ENCODE results near the gene SSTR3.
"Not testable (repeated sequence)": the region's sequence is repeated elsewhere in the genome, so short reads cannot be mapped to it uniquely, and the experiment has no call there.

SSTR3 gene

GRCh38 chr22:37212174-37212906, at the start of gene SSTR3:
Gene SSTR3, minus strand, starts transcription at chr22:37212477. Its CDS starts 4,674 bp downstream, at chr22:37207803.
- DNase-seq, result no peak

- peak in 1 of 2 experiments; percentile 43 for DNase-seq
These were observed 48.6 kb upstream of the SSTR3 start for GRCh38 chr22:37260901-37261336.

- DNase-seq, result no peak
These were observed 48.0 kb upstream of the SSTR3 start for GRCh38 chr22:37260155-37260795.

- DNase-seq, result no peak
These were observed 47.3 kb upstream of the SSTR3 start for GRCh38 chr22:37259540-37260029.

GRCh38 chr22:37258753-37259401, 46.6 kb upstream of the SSTR3 start:
- no peak for DNase-seq

DNA sequence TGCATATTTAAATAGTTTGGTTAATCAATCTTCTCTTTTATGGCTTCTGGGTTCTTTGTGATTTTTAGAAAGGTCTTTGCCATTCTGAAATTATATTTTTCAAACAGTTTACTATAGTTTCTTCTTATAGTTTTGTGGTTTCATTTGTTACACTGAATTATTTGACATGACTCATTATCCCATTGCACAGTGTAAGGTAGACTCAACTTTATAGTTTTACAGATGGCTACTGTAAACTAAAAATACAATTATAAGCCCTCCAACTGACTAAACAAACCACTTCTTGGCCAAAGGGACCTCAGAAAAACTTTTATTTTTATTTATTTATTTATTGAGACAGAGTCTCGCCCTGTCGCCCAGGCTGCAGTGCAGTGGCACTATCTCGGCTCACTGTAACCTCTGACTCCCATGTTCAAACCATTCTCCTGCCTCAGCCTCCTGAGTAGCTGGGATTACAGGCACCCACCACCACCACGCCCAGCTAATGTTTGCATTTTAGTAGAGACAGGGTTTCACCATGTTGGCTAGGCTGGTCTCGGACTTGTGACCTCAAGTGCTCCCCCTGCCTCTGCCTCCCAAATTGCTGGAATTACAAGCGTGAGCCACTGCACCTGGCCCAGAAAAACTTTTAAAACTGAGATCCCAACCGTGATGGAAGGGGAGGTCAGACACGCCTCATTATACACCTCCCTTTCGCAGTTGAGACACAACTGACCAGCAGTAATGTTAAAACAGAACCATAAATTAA, 45.9 kb upstream of the SSTR3 start:
- no peak for DNase-seq

GRCh38 chr22:37256075-37256726, 43.9 kb upstream of the SSTR3 start:
- no peak for DNase-seq

DNA sequence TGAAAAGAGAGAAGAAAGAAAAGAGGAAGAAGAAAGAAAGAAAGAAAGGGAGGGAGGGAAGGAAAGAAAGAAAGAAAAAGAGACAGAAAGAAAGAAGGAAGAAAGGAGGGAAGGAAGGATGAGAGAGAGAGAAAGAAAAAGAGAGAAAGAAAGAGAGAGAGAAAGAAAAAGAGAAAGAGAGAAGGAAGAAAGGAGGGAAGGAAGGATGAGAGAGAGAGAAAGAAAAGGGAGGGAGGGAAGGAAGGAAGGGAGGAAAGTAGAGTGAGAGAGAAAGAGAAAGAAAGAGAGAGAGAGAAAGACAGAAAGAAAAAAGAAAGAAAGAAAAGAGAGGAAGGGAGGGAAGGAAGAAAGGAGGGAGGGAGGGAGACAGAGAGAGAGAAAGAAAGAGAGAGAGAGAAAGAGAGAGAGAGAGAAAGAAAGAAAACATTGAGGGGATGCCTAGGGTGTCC, 43.3 kb upstream of the SSTR3 start:
- DNase-seq, result no peak

- no peak for DNase-seq
These were observed 42.6 kb upstream of the SSTR3 start for GRCh38 chr22:37254867-37255233.

GRCh38 chr22:37254209-37254866, 42.1 kb upstream of the SSTR3 start:
- DNase-seq, result no peak

DNA sequence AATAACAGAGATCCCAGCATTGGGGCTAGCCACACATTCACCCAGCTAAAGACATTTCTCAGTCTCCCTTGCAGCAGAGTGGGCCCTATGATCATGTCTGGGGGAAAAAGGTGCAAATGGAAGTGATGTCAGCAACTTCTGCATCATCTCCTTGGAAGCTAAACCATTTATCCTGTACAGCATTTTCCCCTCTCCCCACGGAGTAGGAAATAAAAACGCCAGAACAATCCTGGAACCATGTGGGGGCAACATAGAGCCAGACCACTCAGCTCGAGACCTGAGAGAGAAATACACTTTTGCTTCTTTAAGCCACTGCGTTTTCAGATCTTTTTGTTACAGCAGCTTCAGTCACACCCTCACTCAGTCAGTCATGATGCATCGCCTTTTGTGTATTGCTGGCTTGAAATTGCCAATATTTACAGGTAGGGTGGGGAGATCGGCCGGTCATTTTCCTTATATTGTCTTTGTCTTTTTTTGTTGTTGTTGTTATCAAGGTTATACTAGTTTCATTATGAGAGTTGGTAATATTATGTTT, 40.9 kb upstream of the SSTR3 start:
- DNase-seq, result no peak

DNA sequence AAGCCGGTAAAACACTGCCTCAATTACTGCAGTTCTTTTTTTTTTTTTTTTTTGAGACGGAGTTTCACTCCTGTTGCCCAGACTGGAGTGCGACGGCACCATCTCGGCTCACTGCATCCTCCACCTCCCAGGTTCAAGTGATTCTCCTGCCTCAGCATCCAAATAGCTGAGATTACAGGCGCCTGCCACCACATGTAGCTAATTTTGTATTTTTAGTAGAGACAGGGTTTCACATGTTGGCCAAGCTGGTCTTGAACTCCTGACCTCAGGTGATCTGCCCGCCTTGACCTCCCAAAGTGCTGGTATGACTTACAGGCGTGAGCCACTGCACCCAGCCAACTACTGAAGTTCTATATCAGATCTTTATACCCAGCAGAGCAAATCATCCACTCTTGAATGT, 39.6 kb upstream of the SSTR3 start:
- not testable (repeated sequence) for DNase-seq

- no peak for DNase-seq
These were observed 37.7 kb upstream of the SSTR3 start for GRCh38 chr22:37249986-37250385.

DNA sequence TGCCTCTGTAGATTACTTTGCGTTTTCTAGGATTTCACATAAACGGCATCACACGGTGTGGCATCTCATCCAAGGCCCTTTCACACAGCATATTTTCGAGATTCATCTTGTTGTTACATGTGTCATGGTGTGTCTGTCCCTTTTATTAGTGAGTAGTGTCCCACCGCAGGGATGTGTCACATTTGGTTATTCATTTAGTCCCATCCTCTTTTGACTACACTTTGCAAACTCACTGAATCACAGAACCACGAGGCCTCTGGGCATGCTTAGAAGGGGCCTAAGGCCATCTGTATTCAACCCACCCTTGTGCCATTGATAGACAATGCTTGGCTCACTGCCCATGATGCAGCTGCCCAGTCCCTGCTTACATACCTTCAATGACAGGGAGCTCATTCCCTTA, 36.0 kb upstream of the SSTR3 start:
- no peak for DNase-seq

DNA sequence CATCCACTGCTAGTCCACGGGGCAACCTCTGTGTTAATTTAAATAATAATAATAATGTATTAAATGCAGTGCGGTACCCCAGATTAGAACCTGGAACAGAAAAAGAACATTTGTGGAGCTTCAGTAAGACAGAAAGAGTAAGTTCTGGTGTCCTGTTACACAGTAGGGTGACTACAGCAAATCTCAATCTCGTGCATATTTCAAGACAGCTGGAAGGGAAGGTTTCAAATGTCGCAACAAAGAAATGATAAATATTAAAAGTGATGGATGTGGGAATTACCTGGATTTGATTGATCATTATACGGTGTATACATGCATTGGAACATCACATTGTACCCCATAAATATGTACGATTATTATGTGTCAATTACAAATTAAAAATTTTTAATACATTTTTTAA, 33.5 kb upstream of the SSTR3 start:
- no peak for DNase-seq

DNA sequence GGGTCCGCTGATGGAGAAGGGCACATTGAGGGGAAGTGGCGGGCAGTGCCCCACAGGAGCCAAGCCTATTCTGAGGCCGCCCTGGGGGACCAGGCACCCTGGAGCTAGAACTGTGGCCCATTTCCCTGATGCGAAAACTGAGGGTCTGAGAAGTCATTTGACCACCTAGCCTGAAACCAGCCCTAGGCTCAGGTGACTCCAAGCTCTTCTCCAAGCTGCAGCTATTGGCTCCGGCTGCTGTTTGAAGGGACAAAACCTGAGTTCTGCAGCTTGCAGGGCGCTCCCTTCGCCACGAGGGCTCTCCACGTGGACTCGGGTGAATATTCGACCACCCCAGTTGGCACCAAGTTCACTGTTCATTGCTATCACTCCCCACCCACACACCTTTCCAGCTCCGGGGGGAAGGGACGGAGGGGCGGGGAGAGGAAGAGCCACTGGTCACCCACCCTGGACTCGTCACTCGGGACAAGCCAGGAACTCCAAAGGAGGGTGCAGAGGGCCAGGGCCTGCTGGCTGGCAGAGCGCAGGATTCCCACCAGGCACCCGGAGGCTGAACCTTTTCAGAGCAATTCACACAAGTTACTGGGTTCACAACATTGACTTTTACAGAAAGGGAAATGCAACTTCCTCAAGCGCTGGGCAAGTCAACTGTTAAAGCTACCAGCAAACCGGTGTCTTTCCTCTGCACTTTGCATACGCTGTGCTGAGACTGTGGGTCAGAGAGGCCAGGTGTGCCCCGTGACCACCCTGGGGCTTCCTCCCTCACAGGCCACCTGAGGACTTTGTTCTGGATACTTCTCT, 32.8 kb upstream of the SSTR3 start:
- DNase-seq, result no peak

- DNase-seq, result peak in 1 of 2 experiments; percentile 34
These were observed 32.0 kb upstream of the SSTR3 start, which contains the start of gene RAC2 for GRCh38 chr22:37244114-37244921. Gene RAC2, minus strand, starts transcription at chr22:37244269. Its CDS starts 121 bp downstream, at chr22:37244148.

GRCh38 chr22:37243402-37244113, 31.3 kb upstream of the SSTR3 start:
- DNase-seq, result no peak

DNA sequence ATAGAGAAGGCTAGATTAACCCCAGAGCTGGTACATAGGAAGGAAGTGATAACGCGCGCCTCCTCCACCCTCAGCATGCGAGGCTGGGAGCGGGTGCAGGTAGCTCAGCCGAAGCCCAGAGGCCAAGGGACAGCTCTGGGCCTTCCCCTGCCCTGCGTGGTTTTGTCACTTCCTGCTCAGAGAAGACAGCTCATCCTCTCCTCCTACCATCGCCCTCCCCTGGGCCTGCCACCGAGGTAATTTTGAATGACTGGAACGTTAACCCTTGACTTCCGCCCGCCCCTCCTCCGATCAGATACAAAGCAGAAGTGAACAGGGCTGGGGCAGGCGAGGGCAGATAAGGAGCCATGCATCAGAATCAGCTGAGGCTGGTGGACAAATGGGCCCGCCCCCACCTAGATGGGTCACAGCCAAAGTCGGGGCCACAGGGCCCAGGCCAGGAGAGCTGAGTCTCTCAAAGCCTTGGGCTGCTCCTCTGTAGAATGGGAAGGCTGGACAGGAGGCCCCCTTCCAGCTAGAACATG, 30.2 kb upstream of the SSTR3 start:
- peak in 1 of 2 experiments; percentile 30 for DNase-seq

All from SW 1271 (cell line).